Loucy (cell line): Measurements from ENCODE around the gene NECTIN3.

Experiments used
- CTCF ChIP-seq: fragments of 200-600 bp; sonication (generic); conservative IDR thresholded peaks from 2 replicates; pipeline ENCODE4 v1.5.1; 2014; ENCODE audit warnings: mild to moderate bottlenecking, antibody characterized with exemption, low read length
- EZH2phosphoT487 ChIP-seq: fragments of 200-600 bp; IDR thresholded peaks from 2 replicates; pipeline ENCODE4 v1.6.1; 2018; ENCODE audit warnings: antibody characterized with exemption, mild to moderate bottlenecking, moderate library complexity, borderline replicate concordance

- TF ChIP-seq CTCF (no peak), EZH2phosphoT487 (no peak)
These were observed 62.7 kb downstream of the NECTIN3 start for GRCh38 chr3:111134302-111134701.
